OCI-LY1 (cell line): ENCODE data around the gene TPGS2.

Experiments used
- EZH2 ChIP-seq: fragments of 200-600 bp; sonication (generic), shearing (Covaris generic); IDR thresholded peaks from 2 replicates; pipeline ENCODE4 v1.8.0; 2017; ENCODE audit warnings: borderline replicate concordance, mixed run types, mild to moderate bottlenecking, antibody characterized with exemption, low read length, moderate library complexity, mixed read lengths
- TF ChIP-seq, protein P1 (sequence below): fragments of 200-600 bp; sonication (generic), shearing (Covaris generic); IDR thresholded peaks from 2 replicates; pipeline ENCODE4 v1.5.1; 2017; ENCODE audit warnings: mild to moderate bottlenecking, antibody characterized with exemption, low read length, moderate library complexity, mixed read lengths

DNA sequence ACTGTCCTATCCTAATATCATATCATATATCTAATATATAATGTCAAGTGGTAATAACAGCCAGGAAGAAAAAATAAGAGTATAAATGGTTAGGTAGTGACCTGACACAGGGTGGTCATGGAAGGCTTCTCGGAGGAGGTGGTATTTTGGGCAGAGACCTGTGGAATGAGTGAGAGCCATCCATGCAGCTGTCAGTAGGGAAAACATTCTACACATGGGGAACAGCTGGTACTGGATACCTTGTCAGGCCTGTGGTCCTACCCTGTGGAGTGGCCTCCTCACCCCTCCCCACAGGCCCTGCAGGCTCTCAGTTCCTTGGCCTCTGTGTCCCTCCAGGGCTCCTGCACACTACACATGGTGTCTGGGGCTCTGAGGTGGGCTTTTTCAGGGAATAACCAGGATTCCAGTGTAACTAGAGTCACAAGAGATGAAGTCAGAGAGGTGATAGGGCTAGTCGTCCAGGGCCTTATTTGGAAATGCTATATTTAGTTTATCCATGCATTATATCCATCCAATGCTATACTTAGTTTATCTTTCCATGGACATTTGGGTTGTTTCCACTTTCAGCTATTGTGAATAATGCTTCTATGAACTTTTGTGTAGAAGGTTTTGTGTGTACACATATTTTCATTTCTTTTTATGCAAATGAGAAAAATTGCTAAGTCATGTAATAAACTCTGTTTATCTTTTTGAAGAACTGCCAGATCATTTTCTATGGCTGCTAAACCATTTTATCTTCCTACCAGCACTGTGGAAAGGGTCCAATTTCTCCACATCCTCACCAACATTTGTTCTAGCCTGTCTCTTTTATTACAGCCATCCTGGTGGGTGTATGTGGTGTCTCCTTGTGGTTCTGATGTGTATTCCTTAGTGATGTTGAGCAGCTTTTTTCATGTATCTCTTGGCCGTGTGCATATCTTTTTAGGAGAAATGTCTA is 75.6 kb downstream of the TPGS2 start:
- TF ChIP-seq, protein P1, sequence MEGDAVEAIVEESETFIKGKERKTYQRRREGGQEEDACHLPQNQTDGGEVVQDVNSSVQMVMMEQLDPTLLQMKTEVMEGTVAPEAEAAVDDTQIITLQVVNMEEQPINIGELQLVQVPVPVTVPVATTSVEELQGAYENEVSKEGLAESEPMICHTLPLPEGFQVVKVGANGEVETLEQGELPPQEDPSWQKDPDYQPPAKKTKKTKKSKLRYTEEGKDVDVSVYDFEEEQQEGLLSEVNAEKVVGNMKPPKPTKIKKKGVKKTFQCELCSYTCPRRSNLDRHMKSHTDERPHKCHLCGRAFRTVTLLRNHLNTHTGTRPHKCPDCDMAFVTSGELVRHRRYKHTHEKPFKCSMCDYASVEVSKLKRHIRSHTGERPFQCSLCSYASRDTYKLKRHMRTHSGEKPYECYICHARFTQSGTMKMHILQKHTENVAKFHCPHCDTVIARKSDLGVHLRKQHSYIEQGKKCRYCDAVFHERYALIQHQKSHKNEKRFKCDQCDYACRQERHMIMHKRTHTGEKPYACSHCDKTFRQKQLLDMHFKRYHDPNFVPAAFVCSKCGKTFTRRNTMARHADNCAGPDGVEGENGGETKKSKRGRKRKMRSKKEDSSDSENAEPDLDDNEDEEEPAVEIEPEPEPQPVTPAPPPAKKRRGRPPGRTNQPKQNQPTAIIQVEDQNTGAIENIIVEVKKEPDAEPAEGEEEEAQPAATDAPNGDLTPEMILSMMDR = no peak
- no peak for TF ChIP-seq EZH2
